NCI-H510A treated with DMSO at 0.1 percent for 48 hours (cell line): ENCODE measurements around the gene PCGF3.
"Not testable (repeated sequence)": the region's sequence is repeated elsewhere in the genome, so short reads cannot be mapped to it uniquely, and the experiment has no call there.

ENCODE experiments used
- DNase-seq: peaks from one replicate; lab custom pipeline; 2025; lab: John Stamatoyannopoulos, UW

The PCGF3 gene

DNA sequence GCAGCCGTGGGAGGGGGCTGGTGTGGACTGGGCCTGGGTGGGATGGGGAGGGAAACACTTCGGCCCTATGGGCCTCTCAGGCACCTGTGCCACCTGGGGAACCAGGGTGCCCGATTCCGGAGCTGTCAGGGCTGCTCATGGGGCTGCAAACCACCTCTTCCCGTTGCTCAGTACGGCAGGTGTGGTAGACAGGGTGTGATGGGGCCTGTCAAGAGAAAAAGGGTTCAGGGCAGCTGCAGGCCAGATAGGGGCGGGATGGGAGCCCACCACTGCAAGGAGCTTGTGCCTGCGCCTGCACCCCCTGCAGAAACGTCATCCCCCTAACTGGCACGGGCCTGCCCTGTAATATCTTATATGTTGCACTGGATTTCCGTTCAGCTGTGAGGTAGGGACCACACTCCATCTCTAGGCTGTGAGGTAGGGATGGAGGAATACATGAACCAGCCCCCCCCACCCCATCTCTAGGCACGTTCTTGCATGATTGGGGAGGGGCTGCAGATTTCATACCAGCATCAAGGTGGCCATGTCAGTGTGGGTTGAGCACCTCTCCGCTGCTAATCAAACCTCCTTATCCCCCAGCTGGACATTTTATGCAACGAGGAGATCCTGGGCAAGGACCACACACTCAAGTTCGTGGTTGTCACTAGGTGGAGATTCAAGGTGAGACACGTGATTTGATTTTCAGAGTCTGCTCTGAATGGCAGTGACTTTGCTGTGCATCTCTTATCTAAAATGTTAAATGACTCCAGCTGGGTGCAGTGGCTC, 59.0 kb downstream of the PCGF3 start:
- no peak for DNase-seq

DNA sequence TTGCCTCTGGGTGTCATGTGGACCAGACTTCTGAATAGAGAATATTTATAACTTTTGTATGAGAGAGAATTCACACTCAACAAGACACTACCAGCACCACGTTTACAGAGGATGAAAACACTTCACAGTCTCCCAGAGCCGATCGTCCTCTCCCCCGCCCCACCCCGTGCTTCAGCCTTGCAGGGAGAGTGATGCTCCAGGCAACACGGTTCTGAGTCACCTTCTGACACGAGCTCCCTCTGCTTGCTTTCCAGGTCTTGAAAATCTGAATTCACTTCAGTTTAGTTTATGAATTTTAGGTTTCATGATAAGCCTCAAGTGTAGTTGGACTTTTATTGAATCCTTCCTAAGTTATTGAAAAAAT, 60.5 kb downstream of the PCGF3 start:
- DNase-seq = peak; percentile 4

DNA sequence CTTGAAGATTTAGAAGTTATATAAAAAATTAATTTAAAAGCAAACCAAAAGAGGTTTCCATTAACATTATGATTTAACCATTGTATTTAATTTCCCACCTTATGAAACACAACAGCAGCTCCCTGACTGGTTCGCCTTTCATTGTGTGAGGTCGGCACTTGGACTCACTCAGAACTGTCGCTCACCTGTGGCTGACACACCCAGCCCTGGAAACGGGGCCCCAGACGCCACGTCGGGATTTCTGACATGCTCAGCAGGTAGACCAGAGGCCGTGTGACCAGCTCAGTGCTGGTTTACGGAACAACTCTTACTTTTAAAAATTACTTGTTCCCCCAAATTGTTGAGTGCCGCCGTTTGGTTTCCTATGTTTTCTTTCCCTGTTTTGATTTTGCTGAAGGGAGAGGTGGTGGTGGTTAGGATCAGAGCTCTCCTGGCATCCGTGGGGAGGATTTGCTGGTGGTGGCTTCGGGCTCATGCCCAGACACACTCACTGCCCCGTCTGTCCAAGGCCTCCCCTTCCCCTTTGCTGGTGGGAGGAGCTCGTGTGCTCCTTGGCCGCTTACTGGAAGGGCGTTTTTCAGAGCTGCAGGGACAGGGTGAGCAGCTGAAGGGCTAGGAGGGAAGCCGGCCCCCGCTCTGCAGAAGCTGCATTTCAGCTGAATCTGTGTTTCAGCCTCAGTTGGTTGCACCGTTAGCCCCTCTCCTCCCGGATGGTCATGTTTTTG, 61.1 kb downstream of the PCGF3 start:
- peak; percentile 16 for DNase-seq

DNA sequence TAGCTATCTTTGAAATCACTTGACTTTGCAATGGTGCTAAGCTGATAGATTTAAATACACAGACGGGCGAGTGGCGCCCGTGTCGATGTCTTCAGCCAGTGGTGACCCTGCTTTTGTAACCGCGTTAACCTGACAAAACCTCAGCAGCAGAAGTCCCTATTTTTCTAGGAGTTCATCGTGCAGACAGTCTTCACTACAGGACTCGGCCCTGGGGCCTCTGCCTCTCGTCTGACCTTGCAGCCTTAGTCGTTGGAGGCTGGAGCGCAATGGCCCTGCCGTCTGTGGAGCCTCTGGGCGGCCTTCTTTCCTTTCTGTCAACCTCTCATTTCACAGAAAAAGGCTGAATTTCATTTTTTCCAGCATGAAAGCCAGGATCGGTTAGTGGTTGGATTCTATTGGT, 62.4 kb downstream of the PCGF3 start:
- DNase-seq = no peak

DNA sequence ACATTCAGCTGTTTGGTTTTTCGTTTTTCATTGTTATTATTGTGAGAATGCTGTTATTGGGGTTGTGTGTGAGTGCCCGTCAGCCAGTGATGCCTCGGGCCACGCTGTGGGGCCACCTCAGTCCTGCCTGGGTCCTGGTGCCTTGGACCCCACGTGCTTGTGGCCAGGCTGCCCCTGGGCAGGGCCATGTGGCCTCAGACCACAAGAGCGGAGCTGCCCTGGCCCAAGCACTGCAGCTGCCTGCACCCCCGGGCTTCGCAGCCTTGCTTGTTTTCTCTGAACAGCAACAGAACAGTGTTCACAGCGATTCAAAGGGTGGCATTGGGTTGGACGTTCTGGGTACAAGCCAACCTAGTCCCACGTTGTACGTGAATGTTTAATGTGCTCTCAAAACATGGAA, 63.4 kb downstream of the PCGF3 start:
- DNase-seq = no peak

DNA sequence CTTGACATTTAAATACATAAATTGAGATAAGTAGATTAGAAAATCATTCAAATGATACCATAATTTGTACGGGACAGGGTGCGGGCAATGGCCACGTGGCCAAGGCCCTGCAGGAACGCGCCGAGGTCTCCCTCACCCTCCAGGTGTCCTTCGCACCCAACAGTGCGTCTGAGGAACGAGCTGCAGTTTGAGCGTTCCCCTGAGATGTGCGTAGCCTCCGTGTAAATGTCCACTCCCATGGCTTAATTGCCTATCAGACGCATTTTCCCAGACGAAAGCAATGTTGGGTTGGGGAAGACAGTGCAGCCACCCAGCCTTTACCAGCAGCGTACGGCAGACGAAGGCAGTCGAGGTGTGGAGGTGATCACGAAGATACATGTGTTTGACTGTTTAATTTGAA, 63.9 kb downstream of the PCGF3 start:
- no peak for DNase-seq

DNA sequence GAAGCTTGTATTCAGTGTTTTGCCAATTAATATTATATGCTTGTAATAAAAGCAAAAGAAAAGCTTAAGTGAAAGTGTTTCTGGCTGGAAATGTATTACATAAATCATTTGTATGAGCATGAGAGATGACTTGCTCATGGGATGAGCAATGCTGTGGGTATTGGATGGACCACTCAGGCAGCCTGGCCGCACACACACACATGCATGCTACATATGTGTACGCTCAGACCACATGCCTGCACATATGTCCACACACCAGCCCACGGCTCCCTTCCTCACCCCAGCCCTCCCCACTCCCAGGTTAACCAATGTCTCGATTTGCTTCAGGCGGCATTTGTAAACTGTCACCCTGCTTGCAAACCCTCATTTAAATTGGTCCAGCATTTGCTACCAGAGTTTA, 64.4 kb downstream of the PCGF3 start:
- DNase-seq = no peak

DNA sequence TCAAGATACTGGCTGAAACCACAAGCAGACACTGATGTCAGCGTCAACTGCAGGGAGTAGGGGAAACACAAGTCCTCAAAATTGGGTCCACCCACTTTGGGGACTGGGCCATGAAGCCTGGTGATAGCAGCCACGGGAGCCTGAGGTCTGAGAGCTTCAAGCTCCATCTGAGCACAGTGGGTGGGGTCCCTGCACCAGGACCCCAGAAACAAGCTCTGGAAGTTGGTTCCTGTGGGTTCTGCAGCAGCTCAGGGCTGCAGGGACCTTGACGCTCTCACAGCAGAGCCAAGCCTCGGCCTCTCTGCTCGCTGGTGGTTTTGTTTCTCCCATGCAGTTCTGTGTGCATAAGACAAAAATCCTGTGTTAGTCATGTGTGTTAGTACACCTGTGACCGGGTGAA, 65.8 kb downstream of the PCGF3 start:
- no peak for DNase-seq

DNA sequence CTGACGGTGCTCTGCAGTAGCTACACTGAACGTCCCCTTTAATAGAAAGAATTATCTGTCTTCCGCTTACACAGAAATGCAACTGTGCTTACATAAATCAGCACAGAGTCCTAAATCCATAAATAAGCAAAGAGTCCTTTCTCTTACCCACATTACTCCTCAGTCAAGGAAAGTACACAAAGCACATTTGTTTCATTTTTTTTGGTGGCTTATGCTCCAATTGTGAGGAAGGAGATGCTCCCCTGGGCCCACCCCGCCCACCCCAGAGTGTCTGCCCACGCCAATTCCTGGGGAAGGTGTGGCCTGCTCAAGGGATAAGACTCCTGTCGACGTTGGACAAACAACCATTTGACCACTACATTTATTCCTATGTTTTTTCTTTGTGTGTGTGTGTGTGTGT, 66.5 kb downstream of the PCGF3 start:
- no peak for DNase-seq

DNA sequence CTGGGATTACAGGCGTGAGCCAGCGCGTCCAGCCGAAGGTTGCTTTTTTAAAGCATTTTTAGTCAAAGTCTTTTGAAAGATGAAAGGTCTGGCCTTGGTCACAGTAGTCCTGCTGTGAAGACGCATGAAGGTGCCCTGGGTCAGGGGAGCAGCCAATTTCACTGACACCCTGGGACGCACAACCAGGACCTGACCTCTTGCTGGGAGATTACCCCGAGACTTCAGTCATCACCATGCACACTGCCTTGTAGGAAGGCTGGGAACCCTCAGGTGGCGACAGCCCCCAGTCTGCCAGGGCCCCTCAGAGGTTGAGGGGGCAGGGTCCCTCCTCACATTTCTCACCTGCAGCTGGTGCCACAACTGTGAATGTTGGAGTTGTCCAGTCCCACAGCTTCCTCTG, 67.1 kb downstream of the PCGF3 start:
- DNase-seq = no peak

DNA sequence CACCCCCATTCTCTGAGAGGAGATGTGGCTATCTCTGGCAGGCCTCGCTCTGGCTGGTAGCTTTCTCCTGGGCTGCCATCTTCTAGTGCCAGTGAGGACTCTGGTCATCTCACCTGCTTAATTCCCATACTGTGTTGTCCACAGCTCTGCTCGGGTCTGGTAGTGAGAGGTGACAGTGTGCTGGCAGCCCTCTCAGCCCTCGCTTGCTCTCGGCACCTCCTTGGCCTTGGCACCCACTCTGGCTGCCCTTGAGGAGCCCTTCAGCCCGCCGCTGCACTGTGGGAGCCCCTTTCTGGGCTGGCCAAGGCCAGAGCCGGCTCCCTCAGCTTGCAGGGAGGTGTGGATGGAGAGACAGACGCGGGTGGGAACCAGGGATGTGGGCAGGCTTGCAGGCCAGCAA, 67.6 kb downstream of the PCGF3 start:
- no peak for DNase-seq

DNA sequence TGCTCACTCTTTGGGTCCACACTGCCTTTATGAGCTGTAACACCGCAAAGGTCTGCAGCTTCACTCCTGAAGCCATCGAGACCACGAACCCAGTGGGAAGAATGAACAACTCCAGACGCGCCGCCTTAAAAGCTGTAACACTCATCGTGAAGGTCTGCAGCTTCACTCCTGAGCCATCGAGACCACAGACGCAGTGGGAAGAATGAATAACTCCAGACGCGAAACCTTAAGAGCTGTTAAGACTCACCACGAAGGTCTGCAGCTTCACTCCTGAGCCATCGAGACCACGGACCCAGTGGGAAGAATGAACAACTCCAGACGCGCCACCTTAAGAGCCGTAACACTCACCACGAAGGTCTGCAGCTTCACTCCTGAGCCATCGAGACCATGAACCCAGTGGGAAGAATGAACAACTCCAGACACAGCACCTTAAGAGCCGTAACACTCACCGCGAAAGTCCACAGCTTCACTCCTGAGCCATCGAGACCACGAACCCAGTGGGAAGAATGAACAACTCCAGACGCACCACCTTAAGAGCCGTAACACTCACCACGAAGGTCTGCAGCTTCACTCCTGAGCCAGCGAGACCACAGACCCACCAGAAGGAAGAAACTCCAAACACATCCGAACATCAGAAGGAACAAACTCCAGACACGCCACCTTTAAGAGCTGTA, 68.9 kb downstream of the PCGF3 start:
- DNase-seq = not testable (repeated sequence)

DNA sequence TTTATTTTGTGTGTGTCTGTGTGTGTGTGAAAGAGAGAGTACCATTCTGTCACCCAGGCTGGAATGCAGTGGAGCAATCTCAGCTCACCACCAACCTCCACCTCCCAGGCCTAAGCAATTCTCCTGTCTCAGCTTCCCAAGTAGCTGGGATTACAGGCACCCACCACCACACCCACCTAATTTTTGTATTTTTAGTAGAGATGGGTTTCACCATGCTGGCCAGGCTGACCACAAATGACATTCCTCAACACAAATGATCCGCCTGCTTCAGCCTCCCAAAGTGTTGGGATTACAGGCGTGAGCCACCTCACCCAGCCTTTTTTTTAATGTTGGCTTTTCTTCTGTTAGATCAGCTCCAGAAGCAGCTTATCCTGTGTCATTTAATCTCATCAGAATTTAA, 69.9 kb downstream of the PCGF3 start:
- not testable (repeated sequence) for DNase-seq

DNA sequence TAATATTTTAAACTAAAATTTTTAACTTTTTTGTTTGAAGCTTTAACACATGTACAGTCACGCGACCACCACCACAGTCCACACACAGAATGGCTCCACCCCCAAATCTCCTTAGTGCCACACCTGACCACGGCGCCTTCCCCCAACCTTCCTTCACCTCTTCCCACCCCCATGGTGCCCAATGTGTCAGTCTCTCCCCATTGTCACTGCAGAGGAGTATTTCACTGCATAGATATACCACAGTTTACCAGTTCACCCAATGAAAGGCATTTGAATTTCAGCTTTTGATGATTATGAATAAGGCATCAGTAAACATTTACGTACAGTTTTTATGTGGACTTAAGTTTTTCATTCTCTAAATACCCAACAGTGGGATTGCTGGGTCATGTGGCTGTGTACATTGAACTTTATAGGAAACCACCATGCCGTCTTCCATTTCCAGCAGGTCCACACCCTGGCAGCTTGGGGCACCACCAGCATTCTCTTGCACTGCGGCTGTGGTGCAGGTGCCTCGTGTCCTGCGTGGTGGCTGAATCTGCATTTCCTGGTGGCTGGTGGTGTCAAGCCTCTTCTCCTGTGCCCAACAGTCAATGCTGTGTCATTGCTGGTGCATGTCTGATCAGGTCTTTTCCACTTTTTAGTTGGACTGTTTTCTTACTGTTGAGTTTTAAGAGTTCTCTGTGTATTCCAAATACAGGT, 71.3 kb downstream of the PCGF3 start:
- DNase-seq = no peak

DNA sequence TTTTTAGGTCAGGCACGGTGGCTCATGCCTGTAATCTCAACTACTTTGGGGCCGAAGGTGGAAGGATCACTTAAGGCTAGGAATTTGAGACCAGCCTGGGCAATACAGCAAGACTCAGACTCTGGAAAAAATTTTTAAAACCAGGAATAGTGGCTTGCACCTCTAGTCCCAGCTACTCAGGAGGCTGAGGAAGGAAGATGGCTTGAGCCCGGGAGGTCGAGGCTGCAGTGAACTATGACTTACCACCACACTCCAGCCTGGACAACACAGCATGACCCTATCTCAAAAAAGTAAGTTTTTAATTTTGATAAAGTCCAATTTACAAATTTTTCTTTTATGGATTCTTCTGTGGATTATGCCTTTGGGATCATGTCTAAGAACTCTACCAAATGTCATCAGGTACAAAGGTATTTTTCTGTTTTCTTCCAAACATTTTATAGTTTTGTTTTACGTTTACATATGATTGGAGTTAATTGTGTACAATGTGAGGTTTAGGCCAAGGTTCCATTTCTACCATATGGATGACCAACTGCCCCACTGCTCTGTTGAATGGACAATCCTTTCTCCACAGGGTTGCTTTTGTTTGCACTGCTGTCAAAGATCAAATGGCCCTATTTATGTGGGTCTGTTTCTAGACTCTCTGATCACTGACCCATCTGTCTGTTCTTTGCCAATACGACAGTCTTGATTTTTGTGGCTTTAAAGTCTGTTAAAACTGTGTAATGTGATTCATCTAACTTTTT, 72.1 kb downstream of the PCGF3 start:
- no peak for DNase-seq

DNA sequence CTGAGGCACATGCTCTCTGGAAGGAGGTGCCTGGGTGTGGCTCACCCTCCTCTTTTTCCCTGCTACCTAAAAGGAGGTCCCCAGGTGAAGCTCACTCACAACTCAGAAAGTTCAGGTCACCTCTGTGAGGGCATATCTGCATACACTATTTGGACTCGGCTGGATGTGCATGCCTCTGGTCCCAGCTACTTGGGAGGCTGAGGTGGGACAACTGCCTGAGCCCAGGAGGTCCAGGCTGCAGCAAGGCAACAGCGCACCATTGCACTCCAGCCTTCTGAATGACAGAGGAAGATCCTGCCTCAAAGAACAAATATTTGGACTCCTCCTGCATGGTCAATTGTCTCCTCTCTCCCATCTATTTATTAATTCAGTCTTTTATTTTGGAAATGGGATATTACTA, 73.9 kb downstream of the PCGF3 start:
- no peak for DNase-seq

DNA sequence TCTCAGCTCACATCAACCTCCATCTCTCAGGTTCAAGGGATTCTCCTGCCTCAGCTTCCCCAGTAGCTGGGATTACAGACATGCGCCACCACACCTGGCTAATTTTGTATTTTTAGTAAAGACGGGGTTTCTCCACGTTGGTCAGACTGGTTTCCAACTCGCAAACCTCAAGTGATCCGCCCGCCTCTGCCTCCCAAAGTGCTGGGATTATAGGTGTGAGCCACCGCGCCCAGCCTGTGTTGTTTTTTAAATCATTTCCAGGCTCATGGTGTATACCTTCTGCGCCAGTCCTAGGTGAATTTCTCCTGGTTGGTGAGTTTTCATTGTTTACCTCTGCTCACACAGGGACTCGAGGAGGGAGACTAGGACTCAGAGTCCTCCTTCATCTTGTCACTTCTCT, 74.6 kb downstream of the PCGF3 start:
- DNase-seq = not testable (repeated sequence)

DNA sequence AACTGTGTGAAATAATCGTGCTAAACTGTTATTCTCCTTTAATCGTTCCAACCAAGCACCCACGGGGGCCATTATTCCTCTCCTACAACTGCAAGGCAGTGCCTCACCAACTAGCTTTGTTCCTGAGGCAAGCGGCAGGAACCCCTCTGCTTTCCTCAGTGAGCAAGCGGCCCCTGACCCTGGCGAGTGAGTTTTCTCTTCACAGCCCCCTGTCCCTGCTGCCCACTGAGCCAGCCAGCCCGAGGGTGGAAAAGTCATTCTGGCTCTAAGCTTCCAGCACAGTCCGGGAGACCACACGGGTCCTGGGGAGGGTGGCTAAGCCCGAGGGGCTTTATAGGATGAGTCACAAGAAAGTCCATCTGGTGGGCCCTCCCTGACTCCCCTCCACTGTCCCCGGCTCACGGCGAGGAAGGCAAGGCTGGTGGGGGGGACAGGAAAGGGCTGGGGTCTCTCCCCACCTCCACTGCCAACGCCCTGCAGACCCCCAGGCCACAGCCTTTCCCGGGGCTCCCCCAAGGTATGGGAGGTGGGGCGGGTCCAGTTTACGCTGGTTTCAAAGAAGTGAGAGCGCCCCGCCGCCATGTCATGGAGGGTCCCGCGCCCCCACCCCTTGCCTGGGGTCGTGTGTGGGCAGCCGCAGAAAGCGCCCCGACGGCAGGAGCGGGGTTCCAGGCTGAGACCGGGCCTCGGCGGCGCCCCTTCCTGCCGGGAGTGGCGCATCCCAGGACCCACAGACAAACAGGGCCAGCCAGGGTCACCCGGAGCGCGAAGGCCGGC, 75.3 kb downstream of the PCGF3 start:
- no peak for DNase-seq

DNA sequence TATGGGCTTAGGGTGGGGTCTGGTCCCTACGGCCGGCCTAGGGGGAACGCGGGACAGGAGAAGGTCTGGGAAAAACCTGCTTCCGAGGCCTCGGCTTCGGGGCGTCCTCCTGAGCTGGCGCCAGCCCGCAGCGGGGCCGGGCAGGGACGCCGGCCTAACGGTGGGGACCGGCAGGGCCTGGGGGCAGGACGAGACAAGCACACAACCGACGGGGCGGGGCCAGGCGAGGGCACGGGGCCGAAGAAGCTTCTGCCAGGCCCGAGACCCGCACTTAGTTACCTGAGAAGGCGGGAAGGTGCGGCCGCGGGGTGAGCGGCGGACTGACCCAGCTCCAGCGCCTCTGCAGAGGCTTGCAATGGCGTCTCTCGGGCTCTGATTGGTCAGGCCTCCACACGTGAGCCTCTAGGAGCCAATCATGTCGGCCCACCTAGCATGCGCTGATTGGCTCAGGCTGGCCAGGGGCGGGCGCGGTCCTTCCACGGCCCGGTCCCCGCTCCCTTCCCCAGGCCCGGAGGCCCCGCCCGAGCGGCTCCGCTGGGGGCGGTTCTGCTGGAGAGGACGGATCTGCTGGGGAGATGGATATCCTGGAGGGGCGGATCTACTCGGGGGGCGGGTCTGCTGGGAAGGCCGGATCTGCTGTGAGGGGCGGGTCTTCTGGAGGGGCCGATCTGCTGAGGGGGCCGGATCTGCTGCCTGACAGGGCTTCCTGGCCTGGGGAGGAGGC, 76.0 kb downstream of the PCGF3 start:
- DNase-seq = peak; percentile 96
